A673 (cell line): ENCODE data around the gene TAF3.

Source experiments
- CTCF ChIP-seq: fragments of 300-800, 200-600 bp; sonication (generic); conservative IDR thresholded peaks from 2 replicates; pipeline ENCODE4 v1.5.1; 2017; ENCODE audit warnings: low read depth, mild to moderate bottlenecking, antibody characterized with exemption, low read length, moderate library complexity, mixed read lengths
- EZH2 ChIP-seq: fragments of 200-600 bp; sonication (generic); IDR thresholded peaks from 2 replicates; pipeline ENCODE4 v1.6.1; 2017; ENCODE audit warnings: borderline replicate concordance, low read depth, mild to moderate bottlenecking, mixed read lengths, antibody characterized with exemption, low read length; ENCODE audit not compliant: poor library complexity, severe bottlenecking

- TF ChIP-seq CTCF (no peak), EZH2 (no peak)
Measured at GRCh38 chr10:7953447-7953846, 135.1 kb downstream of the TAF3 start.
